Measurements from ENCODE around the gene SMPD4. TPM values are rescaled to one million over a fixed set of nuclear protein-coding genes. Genes with fewer than 3 reads are reported as not detected.
"Not testable (repeated sequence)": the region's sequence is repeated elsewhere in the genome, so short reads cannot be mapped to it uniquely, and the experiment has no call there.

The SMPD4 gene
- total and polyA plus RNA-seq, 4 experiments from 2014 or later, result 26.1 to 51.5 (median 45.1) TPM

DNA sequence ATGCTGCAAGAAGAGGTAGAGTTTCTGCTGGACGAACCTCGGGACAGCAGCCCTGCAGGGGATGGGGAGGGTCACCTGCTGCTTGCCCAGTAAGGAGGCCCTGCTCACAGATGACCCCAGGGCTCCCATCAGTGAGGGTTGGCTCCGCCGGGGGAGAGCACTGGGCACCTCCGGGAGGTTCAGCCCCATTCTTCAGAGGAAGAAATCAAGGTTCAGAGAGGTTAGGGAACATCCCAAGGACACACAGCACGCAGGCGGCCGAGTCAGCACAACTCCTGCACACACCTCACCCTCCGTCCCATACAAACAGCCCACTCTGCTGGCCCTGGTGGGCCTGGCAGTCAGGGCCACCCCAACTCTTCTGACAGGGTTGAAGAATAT is 24.8 kb downstream of the SMPD4 start:
- Histone ChIP-seq H3K27me3 (ENCODE audit: insufficient read depth, low read length) (no peaks in the 10 kb centered on the region), H3K9me3 (ENCODE audit: control insufficient read depth in 1 of 2, low read length in 2 of 2) (no peaks in the 10 kb centered on the region), H3K4me1 (ENCODE audit: insufficient read depth, low read length) (no peaks in the 10 kb centered on the region), H3K36me3 (ENCODE audit: insufficient read depth, low read length) (no peaks in the 10 kb centered on the region), H3K27ac (ENCODE audit: low read depth, low read length) (no peak overlapping the region), H3K4me3 (ENCODE audit: low read length in 2 of 2) (no peak overlapping the region)
- H3K4me3 Mint-ChIP-seq, result no peak overlapping the region
- ChIA-PET POLR2A (ENCODE audit: partially characterized antibody) (no interaction called here), CTCF (ENCODE audit: partially characterized antibody) (interaction anchor here (1.5 kb wide), 1 partner anchor 176 kb away, joined by 3 read pairs; no protein-coding TSS in a partner anchor)
- peaks cover 0 to 6% (median 1%) of the 10 kb centered on the region in 4 donors for H3K4me1 Mint-ChIP-seq
- no peaks in the 10 kb centered on the region for H3K9me3 Mint-ChIP-seq
- intact Hi-C loops (cut with micrococcal nuclease), result no loop called here
- peaks cover 15 to 45% of the 10 kb centered on the region in 2 donors for H3K36me3 Mint-ChIP-seq
- no peak for DNase-seq
- H3K27ac Mint-ChIP-seq, result peak overlapping the region in 1 of 7 donors; percentile 17
- H3K27me3 Mint-ChIP-seq, result no peaks in the 10 kb centered on the region

DNA sequence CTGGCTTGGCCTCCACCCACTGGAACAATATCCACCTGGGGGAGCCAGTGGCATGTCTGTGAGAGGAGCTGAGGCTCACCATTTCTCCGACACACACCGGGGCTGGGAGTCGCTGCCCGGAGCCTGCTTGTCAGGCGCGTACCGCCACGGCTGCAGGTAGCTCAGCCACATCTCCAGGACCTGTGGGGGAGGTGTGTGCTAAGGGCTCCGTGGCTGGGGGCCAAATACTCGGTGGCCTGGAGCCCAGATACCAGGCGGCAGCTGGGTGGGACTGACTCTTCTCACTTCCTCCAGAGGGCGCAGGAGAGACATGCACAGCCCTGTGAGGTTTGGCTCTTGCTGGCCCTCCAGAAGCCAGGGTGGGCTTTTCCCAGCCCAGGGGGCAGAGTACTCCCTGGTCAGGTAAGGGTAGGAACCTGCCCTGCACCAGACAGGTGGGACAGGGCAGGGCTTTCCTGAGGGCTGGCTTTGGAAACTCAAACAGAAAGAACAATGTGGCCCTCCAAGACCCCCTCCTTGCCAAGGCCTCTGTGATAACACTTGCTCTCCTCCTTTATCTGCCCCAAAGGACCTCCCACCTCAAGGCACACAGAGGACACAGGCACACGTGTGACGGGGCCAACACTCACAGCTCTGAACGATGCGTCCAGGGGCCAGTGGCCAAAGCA is 25.3 kb downstream of the SMPD4 start:
- H3K4me3 ChIP-seq (ENCODE audit: low read length in 2 of 2); H3K27ac Mint-ChIP-seq; H3K4me1 Mint-ChIP-seq; H3K9me3 ChIP-seq (ENCODE audit: control insufficient read depth in 1 of 2, low read length in 2 of 2); H3K4me3 Mint-ChIP-seq; H3K27me3 ChIP-seq (ENCODE audit: insufficient read depth, low read length); H3K27me3 Mint-ChIP-seq; intact Hi-C loops (cut with micrococcal nuclease); DNase-seq; H3K27ac ChIP-seq (ENCODE audit: low read depth, low read length); H3K9me3 Mint-ChIP-seq; POLR2A ChIA-PET (ENCODE audit: partially characterized antibody); H3K36me3 ChIP-seq (ENCODE audit: insufficient read depth, low read length); H3K4me1 ChIP-seq (ENCODE audit: insufficient read depth, low read length): not testable (repeated sequence)
- peaks cover 15 to 40% of the 10 kb centered on the region in 2 donors for H3K36me3 Mint-ChIP-seq
- CTCF ChIA-PET (ENCODE audit: partially characterized antibody), result interaction anchor here (1.5 kb wide), 1 partner anchor 177 kb away, joined by 3 read pairs; no protein-coding TSS in a partner anchor

DNA sequence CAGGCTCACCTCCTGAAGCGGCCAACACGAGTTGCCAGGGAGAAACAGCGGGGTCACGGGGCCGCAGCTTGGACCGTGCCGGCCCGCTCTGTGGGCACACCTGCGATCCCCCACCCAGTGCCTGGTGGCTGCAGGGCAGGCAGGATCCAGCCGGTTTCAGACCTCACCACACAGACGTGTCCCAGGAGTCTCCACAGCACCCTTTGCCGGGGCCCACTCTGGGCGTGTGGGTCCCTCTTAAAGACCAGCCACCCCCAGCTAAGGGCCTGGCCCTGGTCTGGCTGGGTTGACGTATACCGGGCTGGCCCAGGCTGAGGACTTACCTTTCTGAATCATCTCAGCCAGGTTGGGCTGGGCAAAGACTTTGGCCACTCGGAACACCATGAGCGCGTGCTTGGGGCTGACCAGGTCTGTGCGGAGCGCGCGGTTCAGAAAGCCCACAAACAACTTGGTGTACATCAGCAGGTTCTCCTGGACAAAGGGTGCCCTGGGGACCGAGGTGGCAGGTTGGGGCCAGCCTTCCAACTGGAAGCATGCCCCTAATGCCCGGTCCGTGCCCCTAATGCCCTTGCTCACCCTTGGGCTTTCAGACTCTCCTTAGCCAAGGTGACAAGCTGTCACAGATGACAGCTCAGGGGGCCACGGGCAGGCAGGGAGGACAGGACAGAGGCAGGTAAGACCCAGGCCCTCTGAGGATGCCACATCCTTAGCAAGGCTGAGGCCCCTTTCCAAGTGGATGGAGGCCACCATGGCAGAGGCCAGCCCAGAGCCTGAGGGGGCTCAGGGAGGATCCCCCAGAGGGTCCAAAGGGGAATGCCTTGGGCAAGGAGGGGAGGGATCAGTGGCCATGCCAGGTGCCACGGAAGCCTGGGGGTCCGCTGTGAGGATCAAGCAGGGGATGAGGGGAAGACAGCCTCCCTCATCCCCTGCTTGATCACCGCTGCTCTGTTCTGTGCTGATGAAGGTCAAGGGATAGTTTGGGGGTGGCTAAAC is 26.3 kb downstream of the SMPD4 start:
- DNase-seq, result no peak
- Histone ChIP-seq H3K27me3 (ENCODE audit: insufficient read depth, low read length) (no peaks in the 10 kb centered on the region), H3K27ac (ENCODE audit: low read depth, low read length) (no peak overlapping the region), H3K4me1 (ENCODE audit: insufficient read depth, low read length) (no peaks in the 10 kb centered on the region), H3K36me3 (ENCODE audit: insufficient read depth, low read length) (no peaks in the 10 kb centered on the region), H3K9me3 (ENCODE audit: control insufficient read depth in 1 of 2, low read length in 2 of 2) (no peaks in the 10 kb centered on the region), H3K4me3 (ENCODE audit: low read length in 2 of 2) (no peak overlapping the region)
- H3K27me3 Mint-ChIP-seq, result no peaks in the 10 kb centered on the region
- H3K36me3 Mint-ChIP-seq, result peaks cover 15 to 35% of the 10 kb centered on the region in 2 donors
- ChIA-PET POLR2A (ENCODE audit: partially characterized antibody) (no interaction called here), CTCF (ENCODE audit: partially characterized antibody) (interaction anchor here (1.5 kb wide), 1 partner anchor 178 kb away, joined by 3 read pairs; no protein-coding TSS in a partner anchor)
- no peaks in the 10 kb centered on the region for H3K9me3 Mint-ChIP-seq
- intact Hi-C loops (cut with micrococcal nuclease), result no loop called here
- H3K4me3 Mint-ChIP-seq, result no peak overlapping the region
- no peak overlapping the region for H3K27ac Mint-ChIP-seq
- peaks cover 0 to 6% (median 1%) of the 10 kb centered on the region in 4 donors for H3K4me1 Mint-ChIP-seq

DNA sequence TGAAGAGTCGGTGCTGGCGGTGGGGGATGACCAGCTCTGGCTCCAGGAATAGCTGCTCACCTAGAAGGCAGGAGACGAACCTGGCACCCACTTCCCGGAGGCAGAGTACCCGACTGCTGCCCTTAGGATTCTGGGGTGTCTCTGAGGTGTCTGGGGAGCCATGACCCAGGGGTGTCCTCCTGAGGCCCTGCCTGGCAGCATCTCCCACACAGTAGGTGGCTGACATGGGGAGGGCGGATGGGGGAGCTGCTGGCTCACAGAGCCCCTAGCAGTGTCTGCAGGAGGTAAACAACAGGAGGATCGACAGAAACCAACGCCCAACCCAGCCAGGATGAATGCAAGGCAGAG is 27.0 kb downstream of the SMPD4 start:
- H3K9me3 Mint-ChIP-seq; H3K4me3 ChIP-seq (ENCODE audit: low read length in 2 of 2); H3K9me3 ChIP-seq (ENCODE audit: control insufficient read depth in 1 of 2, low read length in 2 of 2); H3K27ac Mint-ChIP-seq; H3K4me3 Mint-ChIP-seq; CTCF ChIA-PET (ENCODE audit: partially characterized antibody); H3K27me3 ChIP-seq (ENCODE audit: insufficient read depth, low read length); H3K27ac ChIP-seq (ENCODE audit: low read depth, low read length); H3K4me1 Mint-ChIP-seq; DNase-seq; intact Hi-C loops (cut with micrococcal nuclease); H3K27me3 Mint-ChIP-seq; POLR2A ChIA-PET (ENCODE audit: partially characterized antibody); H3K36me3 ChIP-seq (ENCODE audit: insufficient read depth, low read length); H3K4me1 ChIP-seq (ENCODE audit: insufficient read depth, low read length): not testable (repeated sequence)
- H3K36me3 Mint-ChIP-seq, result peaks cover 15 to 29% of the 10 kb centered on the region in 2 donors

DNA sequence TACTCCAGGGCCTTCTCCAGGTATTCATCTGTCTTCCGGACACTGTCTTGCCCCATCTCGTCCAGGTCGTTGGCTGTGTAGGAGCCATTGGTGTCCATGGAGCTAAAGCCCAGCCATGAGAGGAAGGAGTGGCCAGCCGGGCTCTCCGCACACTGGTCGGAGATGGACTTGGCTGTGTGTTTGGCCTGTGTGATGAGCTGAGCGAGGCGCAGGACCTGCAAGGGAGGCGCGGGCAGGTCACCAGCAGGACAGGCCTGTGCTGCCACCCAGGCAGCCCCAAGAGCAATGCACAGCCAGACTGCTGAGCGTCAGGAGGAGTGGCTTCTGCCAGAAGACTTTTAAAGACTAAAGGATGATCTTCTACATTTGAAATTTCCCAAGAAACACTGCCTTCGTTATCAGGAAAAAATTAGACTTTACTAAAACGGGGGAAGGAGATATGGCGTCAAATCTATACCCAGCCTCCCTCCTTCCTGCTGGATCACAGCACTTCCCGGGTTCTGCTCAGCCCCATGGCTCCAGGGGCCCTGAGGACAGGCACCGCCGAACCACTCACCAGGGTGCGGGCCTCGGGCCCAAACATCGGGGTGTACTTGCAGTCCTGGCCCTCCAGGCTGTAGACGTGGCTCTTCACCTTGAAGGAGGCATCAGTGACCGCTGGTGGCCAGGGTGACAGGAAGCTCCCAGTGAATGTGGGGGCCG is 27.5 kb downstream of the SMPD4 start:
- H3K9me3 Mint-ChIP-seq; intact Hi-C loops (cut with micrococcal nuclease); H3K9me3 ChIP-seq (ENCODE audit: control insufficient read depth in 1 of 2, low read length in 2 of 2); H3K4me3 Mint-ChIP-seq; H3K4me3 ChIP-seq (ENCODE audit: low read length in 2 of 2); POLR2A ChIA-PET (ENCODE audit: partially characterized antibody); DNase-seq; H3K36me3 ChIP-seq (ENCODE audit: insufficient read depth, low read length); H3K27me3 Mint-ChIP-seq; H3K27me3 ChIP-seq (ENCODE audit: insufficient read depth, low read length); H3K27ac Mint-ChIP-seq; H3K4me1 Mint-ChIP-seq; H3K27ac ChIP-seq (ENCODE audit: low read depth, low read length); H3K4me1 ChIP-seq (ENCODE audit: insufficient read depth, low read length): not testable (repeated sequence)
- CTCF ChIA-PET (ENCODE audit: partially characterized antibody), result interaction anchor here (1.0 kb wide), 1 partner anchor 179 kb away, joined by 3 read pairs; no protein-coding TSS in a partner anchor
- H3K36me3 Mint-ChIP-seq, result peaks cover 15 to 29% of the 10 kb centered on the region in 2 donors

DNA sequence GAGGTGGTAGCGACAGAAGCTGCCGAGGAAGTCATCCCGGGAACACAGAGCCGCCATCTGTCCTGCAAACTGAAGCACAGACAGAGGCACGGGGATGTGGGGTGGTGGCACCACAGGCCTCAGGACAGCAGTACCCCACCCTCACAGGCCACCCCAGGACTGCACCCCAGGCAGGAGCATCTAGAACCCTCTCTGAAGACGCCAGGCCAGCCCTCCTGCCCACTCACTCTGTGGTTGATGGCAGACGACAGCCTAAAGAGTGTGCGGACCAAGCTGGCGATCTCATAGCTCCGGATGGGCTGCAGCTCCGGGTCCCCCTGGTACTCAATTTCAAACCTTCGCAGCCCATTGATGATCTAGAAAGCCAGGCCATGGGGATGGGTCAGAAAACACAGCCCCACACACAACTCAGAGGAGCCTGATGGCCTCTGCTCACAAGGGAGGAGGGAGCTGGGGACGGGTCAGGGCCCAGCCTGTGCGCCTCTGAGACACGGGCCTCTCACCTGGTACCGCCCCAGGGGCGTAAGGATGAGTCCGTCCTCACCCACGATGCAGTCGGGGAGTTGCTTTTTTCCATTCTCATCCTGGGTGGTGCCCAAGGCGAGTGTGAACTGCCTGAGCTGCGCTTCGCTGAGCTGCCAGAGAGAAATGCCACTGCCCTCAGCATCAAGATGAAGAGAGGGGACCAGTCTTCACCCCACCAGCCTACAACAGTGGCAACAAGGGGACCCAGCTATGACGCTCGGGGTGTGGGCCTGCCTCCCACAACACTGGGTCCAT is 28.4 kb downstream of the SMPD4 start:
- CTCF ChIA-PET (ENCODE audit: partially characterized antibody), result interaction anchor here (1.0 kb wide), 1 partner anchor 179 kb away, joined by 3 read pairs; no protein-coding TSS in a partner anchor
- H3K27ac Mint-ChIP-seq, result no peak overlapping the region
- no peak for DNase-seq

More for the DNA sequence above, 28.4 kb downstream of the SMPD4 start:
- H3K27ac ChIP-seq (ENCODE audit: low read depth, low read length), result no peak overlapping the region
- no peaks in the 10 kb centered on the region for H3K9me3 Mint-ChIP-seq
- no peaks in the 10 kb centered on the region for H3K27me3 Mint-ChIP-seq
- intact Hi-C loops (cut with micrococcal nuclease), result no loop called here
- no peaks in the 10 kb centered on the region for H3K36me3 ChIP-seq (ENCODE audit: insufficient read depth, low read length)
- H3K4me3 Mint-ChIP-seq, result no peak overlapping the region
- H3K27me3 ChIP-seq (ENCODE audit: insufficient read depth, low read length), result no peaks in the 10 kb centered on the region
- no peaks in the 10 kb centered on the region for H3K9me3 ChIP-seq (ENCODE audit: control insufficient read depth in 1 of 2, low read length in 2 of 2)
- H3K36me3 Mint-ChIP-seq, result peaks cover 9 to 23% of the 10 kb centered on the region in 2 donors
- POLR2A ChIA-PET (ENCODE audit: partially characterized antibody), result no interaction called here
- H3K4me1 ChIP-seq (ENCODE audit: insufficient read depth, low read length), result no peaks in the 10 kb centered on the region
- peaks cover 0 to under 1% (median 0%) of the 10 kb centered on the region in 4 donors for H3K4me1 Mint-ChIP-seq
- H3K4me3 ChIP-seq (ENCODE audit: low read length in 2 of 2), result no peak overlapping the region

Data from CD4-positive, alpha-beta memory T cell (primary cell).